Activated CD8-positive, alpha-beta memory T cell treated with anti-CD3 and anti-CD28 coated beads for 36 hours (primary cell): Measurements from ENCODE around the gene DPP4. TPM values are rescaled to one million over a fixed set of nuclear protein-coding genes. Genes with fewer than 3 reads are reported as not detected.

Source experiments
- CTCF ChIA-PET: fragments of 350-600 bp; sonication (Branson Sonifier 250); formaldehyde crosslinking; loops from one replicate; lab custom pipeline; 2021; ENCODE audit warnings: antibody characterized with exemption; lab: Charles Lee
- POLR2A ChIA-PET: fragments of 350-600 bp; sonication (Branson Sonifier 250); formaldehyde crosslinking; loops from one replicate; lab custom pipeline; 2021; ENCODE audit warnings: antibody characterized with exemption; lab: Charles Lee
- total RNA-seq, 2 experiments: library from RNA; stranded (reverse); gene quantifications; one replicate each; pipeline ENCODE4 v1.2.3, GENCODE V29; 2021

The DPP4 gene
- total RNA-seq, 2 experiments from 2014 or later = 24.3 to 25.2 TPM

GRCh38 chr2:162090109-162090508 is 16.1 kb upstream of the DPP4 start:
- CTCF ChIA-PET = no interaction called here
- POLR2A ChIA-PET = no interaction called here

- ChIA-PET POLR2A (no interaction called here), CTCF (no interaction called here)
Measured at GRCh38 chr2:162086904-162087303, 12.9 kb upstream of the DPP4 start.

- ChIA-PET CTCF (no interaction called here), POLR2A (no interaction called here)
Measured at GRCh38 chr2:162085090-162085891, 11.3 kb upstream of the DPP4 start.

GRCh38 chr2:162084536-162084935 is 10.5 kb upstream of the DPP4 start:
- ChIA-PET POLR2A (no interaction called here), CTCF (no interaction called here)

GRCh38 chr2:162082681-162083080 is 8.7 kb upstream of the DPP4 start:
- CTCF ChIA-PET = no interaction called here
- POLR2A ChIA-PET = no interaction called here

GRCh38 chr2:162082036-162082435 is 8.0 kb upstream of the DPP4 start:
- ChIA-PET POLR2A (no interaction called here), CTCF (no interaction called here)

- ChIA-PET CTCF (no interaction called here), POLR2A (no interaction called here)
Measured at GRCh38 chr2:162079514-162079913, 5.5 kb upstream of the DPP4 start.

- POLR2A ChIA-PET = interaction anchor here (0.6 kb wide), 1 partner anchor 17 kb away, joined by 3 read pairs; no protein-coding TSS in a partner anchor
- CTCF ChIA-PET = no interaction called here
Measured at GRCh38 chr2:162075689-162076132, 1.7 kb upstream of the DPP4 start.

- ChIA-PET CTCF (no interaction called here), POLR2A (no interaction called here)
Measured at GRCh38 chr2:162074928-162075688, 1.1 kb upstream of the DPP4 start.

- ChIA-PET POLR2A (interaction anchor here (0.6 kb wide), 1 partner anchor 18 kb away, joined by 3 read pairs; no protein-coding TSS in a partner anchor), CTCF (interaction anchor here (1.0 kb wide), 1 partner anchor 101 kb away, joined by 3 read pairs; no protein-coding TSS in a partner anchor)
Measured at GRCh38 chr2:162074632-162074895, 549 bp upstream of the DPP4 start.

- POLR2A ChIA-PET = interaction anchor here (1.4 to 1.6 kb wide), 2 partner anchors 14 to 60 kb away, joined by 3 to 4 read pairs; no protein-coding TSS in a partner anchor
- CTCF ChIA-PET = interaction anchor here (0.8 to 1.0 kb wide), 2 partner anchors 53 to 66 kb away, joined by 3 read pairs; no protein-coding TSS in a partner anchor
Measured at GRCh38 chr2:162072976-162073887, 783 bp downstream of the DPP4 start.

- ChIA-PET POLR2A (interaction anchor here (1.6 kb wide), 1 partner anchor 13 kb away, joined by 4 read pairs; no protein-coding TSS in a partner anchor), CTCF (interaction anchor here (0.6 to 1.0 kb wide), 2 partner anchors 17 to 28 kb away, joined by 3 read pairs; no protein-coding TSS in a partner anchor)
Measured at GRCh38 chr2:162072181-162072702, 1.8 kb downstream of the DPP4 start.

GRCh38 chr2:162071001-162071400 is 3.0 kb downstream of the DPP4 start:
- ChIA-PET CTCF (interaction anchor here (1.0 kb wide), 1 partner anchor 26 kb away, joined by 3 read pairs; no protein-coding TSS in a partner anchor), POLR2A (no interaction called here)

- ChIA-PET CTCF (no interaction called here), POLR2A (no interaction called here)
Measured at GRCh38 chr2:162070228-162070936, 3.6 kb downstream of the DPP4 start.

- ChIA-PET CTCF (interaction anchor here (1.0 kb wide), 1 partner anchor 10 kb away, joined by 3 read pairs; no protein-coding TSS in a partner anchor), POLR2A (no interaction called here)
Measured at GRCh38 chr2:162069267-162069903, 4.6 kb downstream of the DPP4 start.

GRCh38 chr2:162067596-162067995 is 6.4 kb downstream of the DPP4 start:
- ChIA-PET POLR2A (no interaction called here), CTCF (no interaction called here)

GRCh38 chr2:162065767-162066166 is 8.2 kb downstream of the DPP4 start:
- POLR2A ChIA-PET = no interaction called here
- CTCF ChIA-PET = no interaction called here

GRCh38 chr2:162063899-162064298 is 10.1 kb downstream of the DPP4 start:
- POLR2A ChIA-PET = no interaction called here
- CTCF ChIA-PET = no interaction called here
